NCI-H1092 (cell line): Measurements from ENCODE around the gene HLA-DPA1.
"Not testable (repeated sequence)": the region's sequence is repeated elsewhere in the genome, so short reads cannot be mapped to it uniquely, and the experiment has no call there.

ENCODE experiments used
- DNase-seq: peaks from one replicate; lab custom pipeline; 2025; lab: John Stamatoyannopoulos, UW

Gene HLA-DPA1

GRCh38 chr6:33064723-33065122 lies 8.7 kb downstream of the HLA-DPA1 start:
- DNase-seq = no peak

DNA sequence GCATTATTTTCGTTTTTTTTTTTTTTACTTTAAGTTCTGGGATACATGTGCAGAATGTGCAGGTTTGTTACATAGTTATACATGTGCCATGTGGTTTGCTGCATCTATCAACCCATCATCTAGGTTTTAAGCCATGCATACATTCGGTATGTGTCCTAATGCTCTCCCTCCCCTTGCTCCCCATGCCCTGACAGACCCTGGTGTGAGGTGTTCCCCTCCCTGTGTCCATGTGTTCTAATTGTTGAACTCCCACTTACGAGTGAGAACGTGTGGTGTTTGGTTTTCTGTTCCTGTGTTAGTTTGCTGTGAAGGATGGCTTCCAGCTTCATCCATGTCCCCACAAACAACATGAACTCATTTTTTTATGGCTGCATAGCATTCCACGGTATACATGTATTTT lies 10.0 kb downstream of the HLA-DPA1 start:
- DNase-seq = not testable (repeated sequence)

DNA sequence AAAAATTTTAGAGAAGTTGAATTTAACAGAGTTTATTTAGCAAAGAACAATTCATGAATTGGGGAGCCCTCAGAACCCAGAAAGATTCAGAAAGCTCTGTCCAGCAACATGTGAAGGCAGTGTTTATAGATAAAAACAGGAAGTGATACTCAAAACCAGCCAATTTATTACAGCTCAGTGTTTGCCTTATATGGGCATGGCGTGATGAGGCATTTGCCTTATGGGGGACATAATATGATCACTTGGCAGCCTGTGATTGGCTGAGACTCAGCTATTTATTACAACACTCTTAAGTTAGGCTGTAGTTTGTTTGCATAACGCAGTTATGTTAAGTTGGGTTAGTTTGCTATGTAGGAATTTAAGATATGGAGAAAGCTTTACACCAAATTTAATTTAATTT lies 11.5 kb downstream of the HLA-DPA1 start:
- no peak for DNase-seq

GRCh38 chr6:33057222-33058150 lies 16.0 kb downstream of the HLA-DPA1 start:
- DNase-seq = no peak

DNA sequence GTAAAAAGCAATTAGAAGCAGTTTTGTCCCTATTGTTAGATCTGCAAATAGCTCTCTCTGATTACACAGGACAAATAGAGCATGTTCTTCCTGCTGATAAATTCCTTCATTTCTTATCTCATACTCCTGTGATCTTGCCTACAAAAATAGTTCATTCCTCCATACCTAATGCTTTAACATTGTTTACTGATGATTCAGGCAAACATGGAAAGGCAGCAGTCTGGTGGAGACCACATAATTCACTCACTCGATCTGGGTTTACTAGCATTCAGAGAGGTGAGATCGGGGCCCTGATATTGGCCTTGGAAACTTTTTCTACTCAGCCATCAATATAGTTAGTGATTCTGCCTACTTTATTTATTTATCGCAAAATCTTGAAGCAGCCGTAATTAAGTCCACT lies 20.2 kb downstream of the HLA-DPA1 start:
- DNase-seq = no peak

DNA sequence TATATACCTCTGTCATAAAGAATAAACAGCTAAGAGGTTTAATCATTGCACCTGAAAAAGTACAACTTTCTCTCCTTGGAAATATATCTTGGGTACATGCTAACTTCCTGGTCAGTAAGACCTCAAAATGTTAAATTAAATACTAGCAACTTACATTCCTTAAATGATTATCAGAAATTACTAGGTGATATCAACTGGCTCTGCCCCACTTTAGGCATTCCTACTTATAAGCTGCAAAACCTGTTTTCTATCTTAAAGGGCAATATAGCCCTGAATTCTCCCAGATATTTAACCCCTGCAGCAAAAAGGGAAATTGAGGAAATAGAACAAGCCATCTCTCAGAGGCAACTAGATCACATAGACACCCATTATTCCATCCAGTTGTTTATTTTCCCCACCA lies 20.8 kb downstream of the HLA-DPA1 start:
- no peak for DNase-seq

DNA sequence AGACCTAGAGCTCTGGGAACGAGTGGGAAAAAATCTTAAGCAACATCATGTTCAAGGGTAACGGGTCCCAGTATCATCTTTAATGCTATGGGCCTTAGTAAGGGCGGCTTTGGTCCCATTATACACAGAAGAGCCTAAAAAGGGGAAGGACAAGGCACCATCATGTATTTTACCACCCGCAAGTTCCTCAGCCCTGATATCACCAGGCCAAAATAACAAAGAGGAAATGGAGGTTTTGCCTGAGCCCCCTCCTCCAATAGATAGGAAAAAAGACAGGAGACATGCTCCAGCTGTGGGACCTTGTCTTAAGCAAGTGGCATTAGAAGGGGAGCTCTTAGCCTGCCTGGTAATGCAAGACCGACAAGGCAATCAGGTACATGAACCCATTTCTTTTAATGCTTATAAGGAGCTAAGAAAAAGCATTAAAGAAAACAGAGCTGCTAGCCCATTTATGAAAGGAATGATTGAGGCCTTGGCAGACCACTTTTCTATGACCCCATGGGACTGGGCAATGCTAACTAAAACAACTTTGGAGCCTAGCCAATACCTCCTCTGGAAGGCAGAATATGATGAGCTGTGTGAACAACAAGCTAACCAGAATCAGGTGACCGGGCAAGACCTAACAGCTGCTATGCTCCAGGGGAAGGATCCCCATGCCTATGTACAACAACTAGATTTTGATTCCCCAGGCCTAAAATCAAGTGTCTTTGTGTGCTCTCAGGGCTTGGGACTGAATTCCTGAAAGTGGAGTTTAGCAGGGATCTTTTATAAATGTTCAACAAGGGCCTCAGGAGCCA lies 23.2 kb downstream of the HLA-DPA1 start:
- no peak for DNase-seq

GRCh38 chr6:33049323-33050013 lies 24.0 kb downstream of the HLA-DPA1 start:
- DNase-seq = no peak

DNA sequence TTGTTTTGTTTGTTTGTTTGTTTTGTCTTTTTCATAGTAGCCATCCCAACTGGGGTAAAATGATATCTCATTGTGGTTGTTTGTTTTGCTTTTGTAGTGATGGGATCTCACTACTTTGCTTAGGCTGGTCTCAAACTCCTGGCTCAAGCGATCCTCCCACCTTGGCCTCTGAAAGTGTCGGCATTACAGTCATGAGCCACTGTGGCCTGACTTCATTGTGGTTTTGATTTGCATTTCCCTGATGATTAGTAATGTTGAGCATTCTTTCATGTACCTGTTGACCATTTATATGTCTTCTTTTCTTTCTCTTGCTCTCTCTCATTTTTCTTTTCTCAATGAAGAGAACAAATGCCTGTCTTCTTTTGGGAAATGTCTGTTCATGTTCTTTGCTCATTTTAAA lies 33.3 kb downstream of the HLA-DPA1 start:
- no peak for DNase-seq

GRCh38 chr6:33036535-33036934 lies 36.9 kb downstream of the HLA-DPA1 start:
- DNase-seq = no peak

GRCh38 chr6:33034554-33034953 lies 38.9 kb downstream of the HLA-DPA1 start:
- DNase-seq = no peak

DNA sequence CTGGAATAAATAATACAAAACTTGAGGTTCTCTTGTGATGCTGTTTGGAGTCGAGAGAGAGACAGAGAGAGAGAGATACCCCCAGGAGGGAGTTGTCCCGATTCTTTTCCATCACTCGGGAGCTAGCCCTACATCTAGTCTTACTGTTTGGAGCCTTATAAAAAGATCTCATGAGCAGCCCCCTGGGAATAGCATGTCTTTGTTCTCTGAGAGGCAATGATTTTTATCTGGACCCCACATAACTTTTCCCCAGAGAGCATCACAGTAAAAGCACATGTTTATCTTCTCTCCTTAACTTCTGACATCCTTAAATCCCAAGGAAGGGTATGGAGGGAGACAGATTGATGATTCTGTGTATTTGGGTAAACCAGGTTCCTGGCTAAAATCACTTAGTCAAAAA lies 43.2 kb downstream of the HLA-DPA1 start:
- DNase-seq = no peak

DNA sequence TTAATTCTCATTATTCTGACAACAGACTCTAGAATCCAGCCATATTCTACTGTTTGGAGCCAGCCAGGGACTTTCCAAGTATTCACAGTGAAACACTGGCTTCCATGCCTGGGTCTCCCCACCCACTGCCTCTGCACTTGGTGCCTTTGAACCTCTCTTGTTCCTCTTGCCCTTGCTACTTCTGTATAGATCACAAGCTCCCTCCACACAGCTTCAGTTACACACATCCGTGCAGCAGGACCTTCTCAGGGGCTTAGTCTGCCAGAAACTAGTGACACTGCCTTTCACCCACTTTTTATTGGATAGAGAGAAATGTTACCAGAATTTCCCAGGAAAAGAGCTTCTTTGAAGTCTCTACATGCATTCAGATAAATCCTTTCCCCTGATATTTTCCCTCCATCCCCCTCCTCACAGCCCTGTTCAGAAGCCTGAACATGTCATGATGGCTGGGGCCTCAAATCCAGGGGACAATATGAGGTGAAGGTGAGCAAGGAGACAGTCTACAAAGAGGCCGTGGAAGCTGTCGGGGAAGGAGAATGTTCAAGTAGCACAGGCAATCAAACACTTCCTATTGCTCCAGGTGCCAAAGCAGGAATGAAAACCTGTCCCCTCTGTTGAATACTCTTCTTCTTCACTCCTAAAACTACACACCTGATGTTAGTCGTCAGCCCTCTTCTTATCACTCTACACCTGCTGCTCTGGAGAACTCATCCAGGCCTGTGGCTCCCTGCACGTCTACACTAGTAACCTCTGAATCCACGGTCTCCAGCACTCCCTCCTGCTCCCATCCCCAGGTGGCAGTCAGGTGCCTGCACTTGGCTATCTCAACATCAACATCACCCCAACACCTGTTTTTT lies 43.9 kb downstream of the HLA-DPA1 start:
- no peak for DNase-seq

GRCh38 chr6:33028220-33028849 lies 45.1 kb downstream of the HLA-DPA1 start:
- DNase-seq = no peak

- DNase-seq = no peak
These were observed 48.9 kb downstream of the HLA-DPA1 start for GRCh38 chr6:33024521-33024920.

DNA sequence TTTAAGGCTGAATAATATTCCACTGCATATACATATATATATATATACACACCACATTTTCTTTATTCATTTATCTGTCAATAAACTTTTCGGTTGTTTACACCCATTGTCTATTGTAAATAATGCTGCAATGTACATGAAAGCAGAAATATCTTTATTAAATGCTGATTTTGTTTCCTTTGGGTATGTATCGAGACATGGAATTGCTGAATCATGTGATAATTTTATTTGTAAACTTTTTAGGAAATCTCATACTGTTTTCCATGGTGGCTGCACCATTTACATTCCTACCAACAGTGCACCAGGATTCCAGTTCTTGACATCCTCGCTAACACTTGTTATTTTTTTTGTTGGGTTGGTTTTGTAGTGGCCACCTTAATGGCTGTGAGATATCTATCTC lies 49.9 kb downstream of the HLA-DPA1 start:
- no peak for DNase-seq

DNA sequence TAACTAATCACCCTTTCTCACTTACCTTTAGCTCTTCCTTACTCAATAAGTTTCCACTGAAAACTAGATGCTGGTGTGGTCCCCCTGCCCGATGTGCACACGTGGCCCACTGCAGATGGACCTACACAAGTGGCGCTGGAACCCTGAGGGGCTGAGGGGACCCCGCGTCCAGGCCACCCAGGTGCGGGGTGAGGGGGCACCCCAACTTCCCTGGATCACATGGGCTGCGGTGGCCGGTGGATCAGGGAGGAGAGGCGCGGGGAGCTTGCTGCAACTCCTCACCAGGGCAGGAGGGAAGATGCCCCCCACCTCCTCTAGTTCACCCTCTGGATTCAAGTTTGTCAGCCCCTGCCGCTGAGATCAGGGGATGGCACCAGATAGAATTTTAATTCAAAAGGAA lies 51.5 kb downstream of the HLA-DPA1 start:
- no peak for DNase-seq

- DNase-seq = no peak
These were observed 54.1 kb downstream of the HLA-DPA1 start for GRCh38 chr6:33019372-33019771.

DNA sequence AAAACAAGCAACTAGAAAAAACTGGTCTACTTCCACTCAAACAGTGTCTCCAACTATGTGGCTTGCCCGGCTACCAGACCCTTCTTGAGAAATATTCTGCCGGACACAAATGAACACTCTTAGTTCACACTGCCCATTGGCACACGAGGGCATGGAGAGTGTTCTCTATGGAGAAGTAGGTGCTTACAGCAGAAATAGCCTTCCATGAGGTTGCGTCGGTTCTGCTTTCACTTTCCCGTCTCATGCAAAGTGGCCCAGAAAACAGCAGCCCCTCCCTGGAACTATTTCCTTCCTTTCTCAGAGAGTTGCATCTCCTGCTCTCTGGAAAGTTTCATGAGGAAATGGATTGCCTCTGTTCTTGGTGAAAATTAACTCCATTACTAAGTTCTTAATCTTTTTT lies 54.5 kb downstream of the HLA-DPA1 start:
- no peak for DNase-seq

- no peak for DNase-seq
These were observed 55.0 kb downstream of the HLA-DPA1 start for GRCh38 chr6:33018418-33018817.

GRCh38 chr6:33017694-33018353 lies 55.6 kb downstream of the HLA-DPA1 start:
- DNase-seq = no peak
